Globus pallidus (tissue), 1 donor: Measurements from ENCODE around the gene SCARF2.
A peak's percentile ranks its signal among the peaks of the same experiment; 100 is the strongest.
"Not testable (repeated sequence)": the region's sequence is repeated elsewhere in the genome, so short reads cannot be mapped to it uniquely, and the experiment has no call there.

ENCODE experiments used
- DNase-seq: peaks from one replicate; pipeline ENCODE4 v3.0.0-alpha.2; 2015; ENCODE audit warnings: low spot score

SCARF2 gene

GRCh38 chr22:20428496-20429253, 8.9 kb downstream of the SCARF2 start:
- no peak for DNase-seq

- DNase-seq, result no peak
Observed at GRCh38 chr22:20427945-20428417, 9.6 kb downstream of the SCARF2 start.

- DNase-seq, result no peak
Observed at GRCh38 chr22:20427104-20427944, 10.3 kb downstream of the SCARF2 start.

- no peak for DNase-seq
Observed at GRCh38 chr22:20426259-20426615, 11.4 kb downstream of the SCARF2 start.

- DNase-seq, result no peak
Observed at GRCh38 chr22:20425566-20426258, 11.9 kb downstream of the SCARF2 start.

- DNase-seq, result no peak
Observed at GRCh38 chr22:20424932-20425565, 12.6 kb downstream of the SCARF2 start.

- no peak for DNase-seq
Observed at GRCh38 chr22:20424568-20424931, 13.1 kb downstream of the SCARF2 start.

- DNase-seq, result peak; percentile 47
Observed at GRCh38 chr22:20423906-20424551, 13.6 kb downstream of the SCARF2 start.

GRCh38 chr22:20423008-20423905, 14.4 kb downstream of the SCARF2 start:
- DNase-seq, result peak; percentile 92

GRCh38 chr22:20422271-20423007, 15.2 kb downstream of the SCARF2 start:
- DNase-seq, result no peak

- DNase-seq, result no peak
Observed at GRCh38 chr22:20421507-20421874, 16.1 kb downstream of the SCARF2 start.

- DNase-seq, result no peak
Observed at GRCh38 chr22:20420157-20420842, 17.3 kb downstream of the SCARF2 start.

- no peak for DNase-seq
Observed at GRCh38 chr22:20419664-20419951, 18.0 kb downstream of the SCARF2 start.

- DNase-seq, result peak; percentile 80
Observed at GRCh38 chr22:20418211-20418788, 19.3 kb downstream of the SCARF2 start.

- DNase-seq, result not testable (repeated sequence)
Observed at GRCh38 chr22:20415699-20416098, 21.9 kb downstream of the SCARF2 start.

- DNase-seq, result not testable (repeated sequence)
Observed at GRCh38 chr22:20415241-20415640, 22.4 kb downstream of the SCARF2 start.

- no peak for DNase-seq
Observed at GRCh38 chr22:20414450-20414849, 23.2 kb downstream of the SCARF2 start.

- no peak for DNase-seq
Observed at GRCh38 chr22:20414059-20414440, 23.6 kb downstream of the SCARF2 start.
